DMS153 treated with DMSO at 0.1 percent for 48 hours (cell line): ENCODE results near the gene VPS26C.

Experiments
- DNase-seq: peaks from one replicate; lab custom pipeline; 2025; ENCODE audit not compliant: unreplicated experiment; lab: John Stamatoyannopoulos, UW

Gene VPS26C

DNA sequence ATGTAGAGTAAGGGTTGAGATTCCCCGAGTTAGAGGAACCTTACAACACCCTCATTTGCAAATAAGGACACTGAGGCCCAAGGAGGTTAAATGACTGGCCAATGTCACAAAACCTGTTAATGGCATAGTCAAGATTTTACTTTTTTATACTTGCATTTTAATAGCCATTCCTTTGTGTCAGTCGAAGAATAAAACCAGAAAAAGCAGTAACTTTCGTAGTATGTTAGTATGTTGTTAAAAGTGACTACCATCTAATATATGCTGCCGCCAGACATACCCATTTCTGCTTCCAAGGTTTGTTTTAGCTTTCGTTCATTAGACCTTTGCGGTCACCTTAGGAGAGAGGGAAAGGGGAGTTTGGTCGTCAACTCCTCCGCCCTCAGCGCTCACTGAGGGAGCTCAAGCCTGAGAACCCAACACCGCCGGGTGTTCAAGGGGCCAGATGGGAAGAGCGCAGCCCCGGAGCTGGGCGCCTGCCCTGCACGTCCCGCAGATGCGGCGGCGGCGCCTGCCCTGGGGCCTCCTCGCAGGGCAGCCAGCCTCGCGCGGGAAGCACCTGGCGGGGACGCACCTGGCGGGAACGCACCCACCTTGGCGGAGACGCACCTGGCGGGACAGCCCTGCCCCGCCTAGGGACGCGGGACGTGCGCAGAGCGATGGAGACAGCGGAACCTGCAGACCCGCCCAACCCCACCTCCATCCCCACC lies 466 bp downstream of the VPS26C start:
- peak; percentile 57 for DNase-seq

DNA sequence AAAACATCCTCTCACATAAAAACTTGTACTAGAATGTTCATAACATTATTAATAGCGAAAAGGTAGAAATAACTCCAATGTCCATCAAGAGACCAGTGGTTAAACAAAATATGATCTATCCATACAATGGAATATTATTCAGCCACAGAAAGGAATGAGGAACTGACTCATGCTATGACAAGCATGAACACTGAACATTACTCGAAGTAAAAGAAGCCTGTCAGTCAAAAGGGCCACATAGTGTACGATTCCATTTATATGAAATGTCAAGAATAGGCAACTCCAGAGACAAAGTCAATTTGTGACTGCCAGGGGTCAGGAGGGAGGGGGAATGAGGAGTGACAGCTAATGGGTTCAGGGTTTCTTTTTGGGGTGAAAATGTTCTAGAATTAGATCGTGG lies 2.3 kb downstream of the VPS26C start:
- DNase-seq: no peak

DNA sequence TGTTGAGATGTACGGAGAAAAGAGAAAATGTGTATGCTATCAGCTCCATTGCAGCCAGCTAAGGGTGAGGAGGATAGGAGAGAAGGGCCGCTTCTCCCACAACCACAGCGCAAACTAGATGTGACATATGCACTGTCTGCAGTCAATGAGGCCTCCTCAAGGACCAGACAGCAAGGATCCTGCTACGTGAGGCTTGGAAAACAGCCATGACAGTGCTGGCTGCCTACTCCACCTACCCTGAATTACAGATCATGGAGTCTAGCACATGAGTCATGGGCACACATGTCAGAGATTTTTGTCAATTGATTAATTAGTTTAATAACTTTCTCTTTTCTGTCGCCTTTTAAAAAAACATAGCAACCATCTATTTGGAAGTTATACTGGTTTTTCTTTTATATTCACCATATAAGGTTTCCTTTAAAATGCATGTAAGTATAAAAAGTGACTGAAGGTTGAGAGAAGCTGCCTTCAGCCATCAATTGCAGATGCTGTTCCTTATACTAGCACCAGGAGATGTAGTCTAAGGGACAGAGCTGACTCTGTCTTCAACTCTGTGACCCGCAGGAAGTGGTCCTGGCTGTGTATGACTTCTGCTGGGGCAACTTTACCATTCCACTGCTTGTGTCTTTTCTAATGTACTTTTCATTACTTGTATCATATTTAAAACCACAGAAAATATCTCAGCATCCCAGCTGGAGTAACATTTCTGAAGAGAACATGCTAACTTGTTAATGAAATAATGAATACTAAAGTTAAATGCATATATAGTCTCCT lies 3.1 kb downstream of the VPS26C start:
- no peak for DNase-seq

DNA sequence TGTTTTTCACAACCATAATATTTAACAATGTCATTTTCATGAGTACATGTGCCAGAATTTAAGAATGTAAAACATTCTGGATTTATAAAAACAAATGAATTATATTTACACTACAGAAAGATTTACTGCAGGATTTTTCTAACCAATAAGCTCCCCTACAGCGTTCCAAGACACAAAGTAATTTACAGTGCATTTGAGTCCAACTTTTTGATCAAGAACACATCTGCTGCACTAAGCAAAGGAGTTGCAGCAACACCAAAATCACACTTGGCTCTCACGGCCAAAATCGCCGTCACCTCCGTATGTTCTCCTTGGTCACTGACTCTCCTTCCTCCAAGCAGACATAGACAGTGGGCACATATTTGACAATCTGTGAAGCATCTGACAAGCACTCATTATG lies 7.7 kb downstream of the VPS26C start:
- no peak for DNase-seq

GRCh38 chr21:37257967-37258877 lies 8.9 kb downstream of the VPS26C start:
- DNase-seq: peak; percentile 80

- no peak for DNase-seq
These were observed 9.6 kb downstream of the VPS26C start for GRCh38 chr21:37257511-37257966.

DNA sequence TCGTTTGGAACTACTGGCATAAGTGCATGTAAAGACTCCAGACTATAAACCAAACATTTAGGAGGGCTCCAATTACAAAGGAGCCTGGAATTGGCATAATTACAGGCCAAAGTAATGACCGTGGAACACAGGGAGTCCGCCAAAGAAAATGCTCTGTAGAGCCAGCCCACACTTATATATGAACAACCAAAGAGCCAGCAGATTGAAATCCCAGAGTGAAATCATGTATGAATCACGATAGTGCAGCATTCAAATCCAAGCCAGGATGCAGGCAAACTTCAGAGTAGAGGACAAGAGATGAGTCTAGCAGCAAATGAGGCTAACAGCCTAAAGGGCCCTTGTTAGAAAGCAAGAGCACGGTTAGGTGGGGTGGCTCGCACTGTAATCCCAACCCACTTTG lies 13.1 kb downstream of the VPS26C start:
- DNase-seq: no peak

DNA sequence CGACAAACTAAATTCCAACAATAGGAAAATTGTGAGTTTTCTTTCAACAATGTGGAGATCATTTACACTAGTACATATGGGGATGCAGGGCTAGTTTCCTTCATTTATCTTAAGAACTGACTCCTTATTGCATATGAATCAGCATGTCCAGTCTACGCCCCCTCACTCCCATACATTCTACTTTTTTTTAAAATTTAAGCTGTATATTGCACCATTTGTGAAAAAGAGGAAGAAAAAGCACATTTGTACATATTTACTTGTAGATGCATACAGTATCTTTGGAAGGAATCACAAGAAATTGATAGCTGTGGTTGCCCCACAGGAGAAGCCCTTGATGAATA lies 15.9 kb downstream of the VPS26C start:
- DNase-seq: no peak

- DNase-seq: no peak
These were observed 17.8 kb downstream of the VPS26C start for GRCh38 chr21:37249112-37249904.

DNA sequence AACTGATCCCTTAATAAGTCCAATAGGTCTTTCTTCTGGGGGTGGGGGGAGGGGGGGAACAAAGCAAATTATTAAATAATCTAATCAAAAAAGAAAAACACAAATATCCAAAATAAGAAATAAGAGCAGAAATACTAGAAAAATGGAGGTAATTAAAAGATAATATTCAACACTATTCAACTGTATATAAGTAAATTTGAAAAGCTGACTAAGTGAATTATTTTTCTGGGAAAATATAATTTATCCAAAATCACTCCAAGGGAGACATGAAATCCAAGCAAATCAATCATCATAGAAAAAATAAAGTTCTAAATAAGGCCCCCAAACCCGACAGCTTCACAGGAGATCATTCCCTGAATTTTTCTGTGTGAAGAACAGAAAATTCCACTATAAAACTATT lies 18.8 kb downstream of the VPS26C start:
- DNase-seq: no peak

- DNase-seq: no peak
These were observed 22.0 kb downstream of the VPS26C start for GRCh38 chr21:37245151-37245550.

- no peak for DNase-seq
These were observed 22.5 kb downstream of the VPS26C start for GRCh38 chr21:37244501-37245095.

DNA sequence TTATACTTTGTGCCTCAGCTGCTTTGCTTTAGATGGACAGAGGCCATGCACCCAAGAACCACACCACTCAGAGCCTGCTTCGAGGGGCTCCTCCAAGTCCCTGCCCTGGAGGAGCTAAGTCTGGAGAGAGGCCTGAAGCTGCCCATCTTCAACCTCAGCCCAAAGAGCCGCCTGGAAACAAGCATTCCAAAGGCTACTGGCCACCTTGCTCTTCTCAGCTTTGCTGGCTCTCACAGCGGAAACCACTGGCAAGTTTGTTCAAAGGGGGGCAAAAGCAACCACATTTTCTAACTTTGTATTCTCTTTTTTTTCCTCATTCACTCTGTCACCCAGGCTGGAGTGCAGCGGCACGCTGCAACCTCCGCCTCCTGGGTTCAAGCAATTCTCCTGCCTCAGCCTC lies 23.2 kb downstream of the VPS26C start:
- no peak for DNase-seq

DNA sequence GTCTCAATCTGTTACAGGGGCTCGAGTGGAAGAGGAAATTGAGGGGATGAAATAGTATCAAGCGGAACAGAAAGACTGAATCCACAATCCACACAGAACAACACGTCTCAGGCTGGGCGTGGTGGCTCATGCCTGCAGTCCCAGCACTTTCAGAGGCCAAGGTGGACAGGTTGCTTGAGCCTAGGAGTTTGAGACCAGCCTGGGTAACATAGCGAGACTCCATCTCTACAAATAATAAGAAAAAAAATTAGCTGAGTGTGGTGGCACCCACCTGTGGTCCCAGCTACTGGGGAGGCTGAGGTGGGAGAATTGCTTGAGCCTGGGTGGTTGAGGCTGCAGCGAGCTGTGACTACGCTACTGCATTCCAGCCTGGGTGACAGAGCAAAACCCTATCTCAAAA lies 25.7 kb downstream of the VPS26C start:
- DNase-seq: no peak

GRCh38 chr21:37240978-37241377 lies 26.2 kb downstream of the VPS26C start:
- DNase-seq: no peak

DNA sequence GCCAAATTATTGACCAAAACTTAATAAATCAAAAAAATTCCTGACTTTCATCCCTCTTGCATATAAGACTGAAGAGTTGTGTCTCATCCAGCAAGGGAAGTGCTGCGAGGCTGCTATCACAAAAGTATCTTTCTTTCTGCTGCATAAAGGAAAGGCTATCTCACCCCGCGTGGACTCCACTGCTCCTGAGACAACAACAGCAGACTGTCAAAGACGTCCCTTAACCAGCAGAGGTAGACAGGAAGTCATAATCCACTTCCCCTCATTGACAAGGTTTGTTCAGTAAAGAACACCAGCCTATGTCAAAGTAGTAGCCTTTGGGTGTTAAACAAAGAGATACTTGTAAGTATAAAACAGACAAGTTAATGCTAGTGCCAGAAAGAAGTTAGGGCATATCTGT lies 29.4 kb downstream of the VPS26C start:
- DNase-seq: no peak

DNA sequence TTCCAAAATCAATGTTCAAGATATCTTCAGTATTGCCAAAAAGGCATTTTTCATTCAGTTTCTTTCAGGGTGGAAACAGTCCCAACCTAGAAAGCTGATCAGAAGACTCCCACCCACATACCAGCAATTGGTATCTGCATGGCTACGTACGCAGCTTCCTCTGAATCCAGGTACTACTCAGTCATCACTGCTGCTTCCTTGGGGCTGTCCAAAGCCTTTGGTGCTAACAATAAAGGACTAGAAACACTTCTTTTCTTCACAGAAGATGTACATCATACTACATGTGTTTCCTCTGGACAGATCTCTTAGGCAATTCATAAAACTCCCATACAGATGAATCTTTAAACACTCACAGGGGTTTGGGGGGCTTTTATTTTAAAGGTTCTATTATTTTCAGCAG lies 29.8 kb downstream of the VPS26C start:
- DNase-seq: no peak

DNA sequence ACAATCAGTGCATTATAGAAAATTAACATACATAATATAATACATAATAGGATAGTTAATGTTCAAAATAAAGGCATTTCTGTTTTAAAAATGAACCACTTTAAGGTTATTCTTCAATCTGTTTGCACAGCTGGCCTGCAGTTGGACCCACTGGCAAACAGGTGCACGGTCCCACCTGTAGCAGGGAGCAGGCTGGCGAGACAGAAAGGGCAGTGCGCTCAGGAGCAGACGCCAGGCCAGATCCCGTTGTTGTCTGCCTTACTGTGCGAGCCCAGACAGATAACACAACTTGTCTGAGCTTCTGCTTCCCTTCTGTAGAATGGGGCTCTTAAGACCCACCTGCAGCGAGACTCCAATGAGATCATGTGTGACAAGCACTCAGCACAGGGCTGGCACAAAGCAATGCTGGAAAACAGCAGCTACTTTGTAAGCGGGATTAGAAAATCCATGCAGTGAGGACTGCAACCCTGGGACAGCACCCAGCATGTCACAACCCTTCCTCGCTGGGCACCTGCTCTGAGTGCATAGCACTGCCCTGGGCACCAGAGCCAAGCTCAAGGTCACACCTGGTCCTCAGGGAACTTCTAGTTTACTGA lies 33.5 kb downstream of the VPS26C start:
- DNase-seq: no peak

GRCh38 chr21:37232274-37233018 lies 34.7 kb downstream of the VPS26C start:
- DNase-seq: no peak
